AG20443 (cell line): Measurements from ENCODE around the gene SLC35F5.
"Not testable (repeated sequence)": the region's sequence is repeated elsewhere in the genome, so short reads cannot be mapped to it uniquely, and the experiment has no call there.

Experiments used
- DNase-seq: peaks from one replicate; pipeline ENCODE4 v3.0.0; 2012; ENCODE audit warnings: low spot score, mixed read lengths

SLC35F5 gene

DNA sequence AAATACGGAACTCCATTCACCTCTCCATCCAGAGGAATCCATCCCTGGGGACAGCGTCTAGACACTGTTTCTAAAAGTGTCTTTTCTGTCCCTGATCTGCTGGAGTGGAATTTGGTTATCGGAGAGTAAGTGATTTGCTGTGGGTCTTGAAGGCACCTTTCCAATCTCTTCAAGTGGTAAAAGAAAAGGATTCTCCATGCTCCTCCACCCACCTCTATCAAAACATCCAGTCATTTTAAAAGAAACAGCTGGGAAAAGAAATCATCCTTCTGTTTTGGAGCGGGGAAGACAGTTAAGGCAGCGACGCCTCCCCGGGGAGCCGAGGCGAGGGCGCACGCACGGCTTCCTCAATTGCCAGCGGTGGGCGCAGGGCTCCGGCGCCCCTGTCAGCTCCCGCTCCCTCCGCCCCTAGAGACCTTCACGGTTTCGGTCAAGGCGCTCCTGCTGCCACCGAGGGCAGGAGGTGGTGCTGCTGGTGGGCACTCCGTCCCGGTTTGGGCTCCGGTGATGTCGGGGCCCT lies 547 bp downstream of the SLC35F5 start:
- no peak for DNase-seq

- DNase-seq: peak; percentile 7
Observed at GRCh38 chr2:113755035-113755834, 1.2 kb downstream of the SLC35F5 start.

- DNase-seq: no peak
Observed at GRCh38 chr2:113754160-113754559, 2.3 kb downstream of the SLC35F5 start.

DNA sequence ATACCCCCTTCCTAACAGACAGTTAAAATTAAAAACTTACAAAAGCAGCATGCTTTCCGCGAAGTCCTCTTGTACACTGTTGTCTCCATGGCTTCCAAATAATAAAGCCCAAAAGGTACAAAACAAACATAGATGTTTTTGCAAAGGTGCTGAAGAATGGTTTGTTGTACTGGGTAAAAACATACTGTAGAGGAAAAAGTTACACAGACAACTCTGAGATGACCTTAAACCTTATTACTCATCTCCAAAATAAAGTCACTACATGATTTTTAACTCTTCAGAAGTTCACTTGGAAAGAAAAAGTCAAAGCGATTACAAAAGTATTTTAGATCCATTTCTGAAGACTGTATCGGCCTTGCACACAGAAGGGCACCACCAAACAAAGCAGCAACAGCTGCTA lies 6.1 kb downstream of the SLC35F5 start:
- no peak for DNase-seq

- DNase-seq: no peak
Observed at GRCh38 chr2:113741091-113741490, 15.4 kb downstream of the SLC35F5 start.

DNA sequence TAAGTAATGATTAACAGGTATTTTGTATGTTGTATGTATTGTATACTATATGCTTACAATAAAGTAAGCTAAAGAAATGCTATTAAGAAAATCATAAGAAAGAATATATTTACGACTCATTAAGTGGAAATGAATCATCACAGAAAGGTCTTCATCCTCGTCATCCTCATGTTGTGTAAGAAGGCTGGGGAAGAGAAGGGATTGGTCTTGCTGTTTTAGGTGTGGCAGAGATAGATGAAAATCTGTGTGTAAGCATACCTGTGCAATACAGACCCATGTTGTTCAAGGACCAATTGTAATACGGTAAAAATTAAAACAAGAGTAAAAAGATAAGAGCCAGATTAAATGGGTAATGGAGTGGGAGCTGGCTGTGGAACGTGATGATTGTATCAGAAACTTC lies 16.6 kb downstream of the SLC35F5 start:
- no peak for DNase-seq

- DNase-seq: no peak
Observed at GRCh38 chr2:113734185-113734584, 22.3 kb downstream of the SLC35F5 start.

DNA sequence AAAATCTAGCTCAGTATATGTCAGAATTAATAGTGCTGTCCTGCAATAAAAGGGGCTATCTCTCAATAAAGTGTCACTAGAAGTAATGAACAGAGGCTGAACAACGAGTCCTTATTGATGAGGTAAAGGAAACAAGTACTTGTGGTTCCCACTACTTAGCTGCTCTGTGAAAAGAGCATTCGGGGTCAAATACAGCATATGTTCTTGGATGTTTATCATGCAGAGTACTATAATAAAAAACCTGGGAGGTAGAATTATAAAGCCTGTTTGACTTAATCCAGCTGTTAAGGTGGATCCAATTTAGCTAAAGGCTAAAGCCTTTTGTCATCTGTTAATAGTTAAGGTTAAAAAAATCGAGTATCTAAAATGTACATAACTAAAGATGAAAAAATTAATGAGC lies 32.4 kb downstream of the SLC35F5 start:
- no peak for DNase-seq

GRCh38 chr2:113723411-113723810 lies 33.0 kb downstream of the SLC35F5 start:
- DNase-seq: no peak

- DNase-seq: peak; percentile 36
Observed at GRCh38 chr2:113720167-113720566, 36.3 kb downstream of the SLC35F5 start.

- DNase-seq: peak; percentile 17
Observed at GRCh38 chr2:113716291-113716690, 40.2 kb downstream of the SLC35F5 start.

- no peak for DNase-seq
Observed at GRCh38 chr2:113712941-113713340, 43.5 kb downstream of the SLC35F5 start.

DNA sequence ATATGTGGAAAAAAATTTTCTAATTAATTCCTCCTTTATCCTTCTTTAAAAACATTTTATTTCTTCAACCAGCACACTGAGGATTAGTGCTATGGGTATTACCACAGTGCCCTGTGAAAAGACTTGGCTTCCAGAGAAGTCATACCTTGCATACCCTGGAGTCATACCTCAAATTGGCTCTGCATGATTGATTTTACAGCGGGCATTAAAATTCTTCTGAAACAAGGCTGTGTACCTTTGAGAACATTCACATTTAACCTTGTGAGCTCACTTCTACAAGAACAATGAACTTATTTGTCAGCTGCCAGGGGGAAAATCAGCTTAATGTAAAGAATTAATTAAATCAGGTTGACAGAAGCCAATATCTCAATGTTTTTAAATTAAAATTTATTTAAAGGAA lies 44.6 kb downstream of the SLC35F5 start:
- no peak for DNase-seq

GRCh38 chr2:113709022-113709421 lies 47.4 kb downstream of the SLC35F5 start:
- no peak for DNase-seq

DNA sequence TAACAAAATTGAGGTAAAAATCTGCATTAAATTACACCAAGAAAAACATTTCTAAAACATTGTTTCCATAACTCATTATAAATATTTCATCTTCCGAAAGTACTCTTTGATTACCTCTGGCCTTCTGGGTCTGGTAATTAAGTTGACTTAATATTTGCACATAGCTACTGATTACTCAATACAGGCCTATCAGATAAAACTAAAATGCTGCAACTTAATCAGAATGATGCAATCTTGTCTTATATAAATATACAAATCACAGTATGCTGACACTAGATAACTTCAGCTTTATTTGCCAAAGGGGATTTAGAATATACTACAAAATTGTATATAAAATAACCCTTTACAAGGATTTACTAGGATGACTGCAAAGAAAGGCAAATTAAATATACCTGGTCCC lies 49.3 kb downstream of the SLC35F5 start:
- no peak for DNase-seq

DNA sequence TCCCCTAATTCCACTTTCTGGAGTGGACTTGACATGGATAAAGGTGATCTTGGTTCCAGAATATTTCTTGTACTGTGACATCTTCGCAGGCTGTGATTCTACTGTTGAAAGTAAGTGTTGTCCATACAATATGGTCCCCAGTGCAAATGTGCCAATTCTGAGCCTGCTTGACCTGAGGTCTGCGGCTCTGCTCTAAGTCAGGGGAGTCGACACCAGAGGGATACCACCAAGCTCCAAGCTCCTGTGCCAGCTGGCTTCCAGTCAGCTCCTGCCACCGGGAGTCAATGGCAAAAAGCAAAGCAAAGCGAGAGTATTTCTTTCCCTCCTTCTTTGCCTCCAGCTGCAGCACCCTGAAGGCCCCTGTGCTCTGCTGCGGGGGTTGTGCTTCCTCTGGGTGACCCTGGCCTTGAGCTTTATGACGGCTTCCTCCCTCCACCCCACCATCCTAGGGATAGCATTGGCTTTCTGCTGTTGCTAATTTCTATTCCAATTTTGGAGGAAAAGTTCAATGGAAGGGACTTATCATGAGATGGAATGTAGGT lies 50.4 kb downstream of the SLC35F5 start:
- DNase-seq: no peak

DNA sequence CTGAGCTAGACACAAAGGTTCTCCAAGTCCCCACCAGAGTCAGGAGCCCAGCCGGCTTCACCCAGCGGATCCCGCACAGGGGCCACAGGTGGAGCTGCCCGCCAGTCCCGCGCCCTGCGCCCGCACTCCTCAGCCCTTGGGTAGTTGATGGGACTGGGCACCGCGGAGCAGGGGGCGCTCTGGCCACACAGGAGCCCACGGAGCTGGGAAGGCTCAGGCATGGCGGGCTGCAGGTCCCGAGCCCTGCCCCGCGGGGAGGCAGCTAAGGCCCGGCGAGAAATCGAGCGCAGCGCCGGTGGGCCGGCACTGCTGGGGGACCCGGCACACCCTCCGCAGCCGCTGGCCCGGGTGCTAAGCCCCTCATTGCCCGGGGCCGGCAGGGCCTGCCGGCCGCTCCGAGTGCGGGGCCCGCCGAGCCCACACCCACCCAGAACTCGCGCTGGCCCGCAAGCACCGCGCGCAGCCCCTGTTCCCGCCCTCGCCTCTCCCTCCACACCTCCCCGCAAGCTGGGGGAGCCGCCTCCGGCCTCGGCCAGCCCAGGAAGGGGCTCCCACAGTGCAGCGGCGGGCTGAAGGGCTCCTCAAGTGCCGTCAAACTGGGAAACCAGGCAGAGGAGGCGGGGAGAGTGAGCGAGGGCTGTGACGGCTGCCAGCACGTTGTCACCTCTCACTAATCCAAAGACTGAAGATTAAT lies 52.0 kb downstream of the SLC35F5 start:
- not testable (repeated sequence) for DNase-seq

DNA sequence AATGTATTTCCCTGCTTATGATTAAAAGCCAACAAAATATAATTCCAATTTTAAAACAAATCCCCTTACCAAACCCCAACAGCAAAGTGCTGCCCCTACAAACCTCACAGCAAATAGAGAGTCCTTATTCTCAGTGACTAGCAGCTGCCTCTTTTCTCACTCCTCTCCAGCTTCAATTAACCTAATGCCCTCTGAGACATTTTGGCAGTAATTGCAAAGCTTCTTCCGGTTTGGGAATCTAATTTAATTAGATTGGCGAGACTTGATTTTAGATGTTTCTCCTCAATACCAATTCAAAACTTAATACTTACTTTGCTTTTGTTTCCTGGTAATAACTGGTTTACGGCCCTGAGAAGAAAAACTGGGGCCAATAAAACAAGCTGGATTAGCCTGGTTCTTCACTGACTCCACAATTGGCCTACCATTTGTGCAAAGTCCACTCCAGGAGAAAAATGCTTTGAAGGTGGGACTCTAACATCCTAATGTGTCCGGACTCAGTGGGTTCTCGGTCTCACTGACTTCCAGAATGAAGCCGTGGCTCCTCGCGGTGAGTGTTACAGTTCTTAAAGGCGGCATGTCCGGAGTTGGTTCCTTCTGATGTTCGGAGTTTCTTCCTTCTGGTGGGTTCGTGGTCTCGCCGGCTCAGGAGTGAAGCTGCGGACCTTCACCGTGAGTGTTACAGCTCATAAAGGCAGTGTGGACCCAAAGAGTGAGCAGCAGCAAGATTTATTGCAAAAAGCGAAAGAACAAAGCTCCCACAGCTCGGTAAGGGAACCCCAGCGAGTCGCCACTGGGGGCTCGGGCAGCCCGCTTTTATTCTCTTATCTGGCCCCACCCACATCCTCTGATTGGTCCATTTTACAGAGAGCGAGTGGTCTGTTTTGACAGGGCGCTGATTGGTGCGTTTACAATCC lies 52.8 kb downstream of the SLC35F5 start:
- DNase-seq: no peak

GRCh38 chr2:113700186-113700841 lies 56.1 kb downstream of the SLC35F5 start:
- peak; percentile 61 for DNase-seq

DNA sequence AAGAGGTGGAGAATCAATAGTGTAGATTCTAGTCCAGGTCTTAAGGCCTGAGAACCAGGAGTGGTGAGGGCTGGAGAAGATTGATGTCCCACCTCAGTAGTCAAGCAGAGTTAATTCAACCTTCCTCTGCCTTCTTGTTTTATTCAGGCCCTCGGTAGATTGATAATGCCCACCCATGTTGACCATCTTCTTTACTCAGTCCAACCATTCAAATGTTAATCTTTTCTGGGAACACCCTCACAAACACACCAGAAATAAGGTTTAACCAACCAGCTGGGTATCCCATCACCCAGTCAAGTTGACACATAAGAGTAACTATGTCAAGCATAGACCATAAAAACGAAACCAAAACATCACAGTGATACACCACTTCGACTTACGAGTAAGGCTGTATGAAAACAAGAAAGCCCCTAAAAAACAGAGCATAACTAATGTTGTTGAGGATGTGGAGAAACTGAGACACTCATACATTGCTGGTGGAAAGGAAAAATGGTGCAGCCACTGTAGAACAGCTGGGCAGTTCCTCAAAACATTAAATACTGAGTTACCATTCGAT lies 57.5 kb downstream of the SLC35F5 start:
- DNase-seq: no peak

DNA sequence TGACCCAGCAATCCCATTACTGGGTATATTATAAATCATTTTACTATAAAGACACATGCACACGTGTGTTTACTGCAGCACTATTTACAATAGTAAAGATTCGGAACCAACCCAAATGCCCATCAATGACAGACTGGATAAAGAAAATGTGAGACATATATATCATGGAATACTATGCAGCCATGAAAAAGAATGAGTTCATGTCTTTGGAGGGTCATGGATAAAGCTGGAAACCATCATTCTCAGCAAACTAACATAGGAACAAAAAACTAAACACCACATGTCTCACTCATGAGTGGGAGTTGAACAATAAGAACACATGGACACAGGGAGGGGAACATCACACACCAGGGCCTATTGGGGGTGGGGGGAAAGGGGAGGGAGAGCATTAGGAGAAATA lies 58.2 kb downstream of the SLC35F5 start:
- DNase-seq: not testable (repeated sequence)
